ENCODE results near the gene ZNRD2. TPM values are rescaled to one million over a fixed set of nuclear protein-coding genes. Genes with fewer than 3 reads are reported as not detected.
A peak's percentile ranks its signal among the peaks of the same experiment; 100 is the strongest.

ZNRD2 gene
- total and polyA plus RNA-seq, 2 of the 8 experiments (the other 6 are each of a cell fraction or from before 2014, with no cell fraction given) = 53.4 to 125 TPM

DNA sequence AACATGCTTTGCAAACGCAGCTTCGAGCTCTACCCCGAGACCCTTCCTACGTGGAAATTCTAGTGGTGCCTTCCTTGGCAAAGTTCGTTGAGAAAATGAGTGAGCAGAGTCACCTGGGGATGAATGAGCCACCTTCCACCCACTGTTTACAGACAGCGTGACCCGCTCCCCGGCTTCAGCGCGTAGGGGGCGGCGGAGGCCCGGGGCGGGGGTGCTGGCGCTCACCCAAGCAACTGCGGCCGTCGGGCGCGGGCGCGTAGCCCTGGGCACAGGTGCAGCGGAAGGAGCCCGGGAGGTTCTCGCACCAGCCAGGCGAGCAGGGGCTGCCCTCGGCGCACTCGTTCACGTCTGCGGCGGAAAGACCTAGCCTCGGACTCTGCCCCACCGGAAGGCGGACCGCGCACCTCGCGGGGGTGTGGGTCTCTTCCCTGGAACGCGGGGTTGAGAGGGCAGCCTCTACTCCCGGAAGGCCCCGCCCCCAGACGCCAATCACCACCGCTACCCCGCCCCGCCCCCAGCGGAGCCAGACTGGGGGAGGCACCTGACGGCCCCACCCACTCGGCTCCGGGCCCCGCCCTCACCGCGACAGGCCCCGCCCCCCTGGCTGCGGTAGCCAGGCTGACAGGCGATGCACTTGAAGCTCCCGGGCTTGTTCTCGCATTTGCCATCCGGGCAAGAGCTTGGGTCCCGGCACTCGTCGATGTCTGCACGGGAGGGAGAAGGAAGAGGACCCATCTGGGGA lies 23.9 kb upstream of the ZNRD2 start (continued):
- TF ChIP-seq E2F6 (IDR thresholded peaks at IDR 0.05) (0 out of 2 replicates have a peak, but pooled peaks have one; percentile 23), ZNF274 (IDR thresholded peaks at IDR 0.05; ENCODE audit: borderline replicate concordance, extremely low read depth, low read length) (no peak)
